Measurements from ENCODE around the gene SPIN1.

DNA sequence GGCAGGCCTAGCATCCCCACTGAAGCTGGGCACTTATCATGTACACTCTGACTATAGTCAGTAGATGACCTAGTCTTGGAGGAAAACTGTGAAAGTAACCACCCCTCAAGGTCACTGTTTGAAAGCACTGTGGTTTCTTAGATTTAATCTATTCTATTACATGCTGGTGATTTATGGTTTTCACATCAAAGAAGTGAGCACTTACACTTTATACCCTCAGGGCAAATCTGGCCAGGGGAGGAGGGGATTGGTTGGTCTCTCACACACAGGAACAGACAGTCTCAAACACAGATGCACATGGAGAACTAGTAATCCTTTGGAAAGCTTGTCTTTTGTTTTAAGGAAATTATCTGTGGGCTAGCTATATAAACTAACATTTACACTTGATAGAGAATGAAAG, 17.9 kb upstream of the SPIN1 start:
- TF ChIP-seq, protein P1, sequence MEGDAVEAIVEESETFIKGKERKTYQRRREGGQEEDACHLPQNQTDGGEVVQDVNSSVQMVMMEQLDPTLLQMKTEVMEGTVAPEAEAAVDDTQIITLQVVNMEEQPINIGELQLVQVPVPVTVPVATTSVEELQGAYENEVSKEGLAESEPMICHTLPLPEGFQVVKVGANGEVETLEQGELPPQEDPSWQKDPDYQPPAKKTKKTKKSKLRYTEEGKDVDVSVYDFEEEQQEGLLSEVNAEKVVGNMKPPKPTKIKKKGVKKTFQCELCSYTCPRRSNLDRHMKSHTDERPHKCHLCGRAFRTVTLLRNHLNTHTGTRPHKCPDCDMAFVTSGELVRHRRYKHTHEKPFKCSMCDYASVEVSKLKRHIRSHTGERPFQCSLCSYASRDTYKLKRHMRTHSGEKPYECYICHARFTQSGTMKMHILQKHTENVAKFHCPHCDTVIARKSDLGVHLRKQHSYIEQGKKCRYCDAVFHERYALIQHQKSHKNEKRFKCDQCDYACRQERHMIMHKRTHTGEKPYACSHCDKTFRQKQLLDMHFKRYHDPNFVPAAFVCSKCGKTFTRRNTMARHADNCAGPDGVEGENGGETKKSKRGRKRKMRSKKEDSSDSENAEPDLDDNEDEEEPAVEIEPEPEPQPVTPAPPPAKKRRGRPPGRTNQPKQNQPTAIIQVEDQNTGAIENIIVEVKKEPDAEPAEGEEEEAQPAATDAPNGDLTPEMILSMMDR (IDR thresholded peaks at IDR 0.05), result no peak
- TF ChIP-seq POLR2AphosphoS5 (IDR thresholded peaks at IDR 0.05; ENCODE audit: low read depth, low read length) (no peak), TCF7L2 (IDR thresholded peaks at IDR 0.05; ENCODE audit: low read depth, low read length) (no peak), SIN3A (IDR thresholded peaks at IDR 0.05; ENCODE audit: borderline replicate concordance, insufficient read depth, low read depth, low read length) (no peak)
- TF ChIP-seq, protein P2, sequence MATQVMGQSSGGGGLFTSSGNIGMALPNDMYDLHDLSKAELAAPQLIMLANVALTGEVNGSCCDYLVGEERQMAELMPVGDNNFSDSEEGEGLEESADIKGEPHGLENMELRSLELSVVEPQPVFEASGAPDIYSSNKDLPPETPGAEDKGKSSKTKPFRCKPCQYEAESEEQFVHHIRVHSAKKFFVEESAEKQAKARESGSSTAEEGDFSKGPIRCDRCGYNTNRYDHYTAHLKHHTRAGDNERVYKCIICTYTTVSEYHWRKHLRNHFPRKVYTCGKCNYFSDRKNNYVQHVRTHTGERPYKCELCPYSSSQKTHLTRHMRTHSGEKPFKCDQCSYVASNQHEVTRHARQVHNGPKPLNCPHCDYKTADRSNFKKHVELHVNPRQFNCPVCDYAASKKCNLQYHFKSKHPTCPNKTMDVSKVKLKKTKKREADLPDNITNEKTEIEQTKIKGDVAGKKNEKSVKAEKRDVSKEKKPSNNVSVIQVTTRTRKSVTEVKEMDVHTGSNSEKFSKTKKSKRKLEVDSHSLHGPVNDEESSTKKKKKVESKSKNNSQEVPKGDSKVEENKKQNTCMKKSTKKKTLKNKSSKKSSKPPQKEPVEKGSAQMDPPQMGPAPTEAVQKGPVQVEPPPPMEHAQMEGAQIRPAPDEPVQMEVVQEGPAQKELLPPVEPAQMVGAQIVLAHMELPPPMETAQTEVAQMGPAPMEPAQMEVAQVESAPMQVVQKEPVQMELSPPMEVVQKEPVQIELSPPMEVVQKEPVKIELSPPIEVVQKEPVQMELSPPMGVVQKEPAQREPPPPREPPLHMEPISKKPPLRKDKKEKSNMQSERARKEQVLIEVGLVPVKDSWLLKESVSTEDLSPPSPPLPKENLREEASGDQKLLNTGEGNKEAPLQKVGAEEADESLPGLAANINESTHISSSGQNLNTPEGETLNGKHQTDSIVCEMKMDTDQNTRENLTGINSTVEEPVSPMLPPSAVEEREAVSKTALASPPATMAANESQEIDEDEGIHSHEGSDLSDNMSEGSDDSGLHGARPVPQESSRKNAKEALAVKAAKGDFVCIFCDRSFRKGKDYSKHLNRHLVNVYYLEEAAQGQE (IDR thresholded peaks at IDR 0.05; ENCODE audit: insufficient read depth in 1 of 2, low read depth in 2 of 2, low read length in 1 of 2), result no peak
